ENCODE results near the gene EHD4. TPM values are rescaled to one million over a fixed set of nuclear protein-coding genes. Genes with fewer than 3 reads are reported as not detected.
A peak's percentile ranks its signal among the peaks of the same experiment; 100 is the strongest.

The EHD4 gene
- total and polyA plus RNA-seq, 9 of the 15 experiments (the other 6 are each of a cell fraction or from before 2014, with no cell fraction given) = 0.89 to 10.3 (median 6.4) TPM

- TF ChIP-seq, protein P1, sequence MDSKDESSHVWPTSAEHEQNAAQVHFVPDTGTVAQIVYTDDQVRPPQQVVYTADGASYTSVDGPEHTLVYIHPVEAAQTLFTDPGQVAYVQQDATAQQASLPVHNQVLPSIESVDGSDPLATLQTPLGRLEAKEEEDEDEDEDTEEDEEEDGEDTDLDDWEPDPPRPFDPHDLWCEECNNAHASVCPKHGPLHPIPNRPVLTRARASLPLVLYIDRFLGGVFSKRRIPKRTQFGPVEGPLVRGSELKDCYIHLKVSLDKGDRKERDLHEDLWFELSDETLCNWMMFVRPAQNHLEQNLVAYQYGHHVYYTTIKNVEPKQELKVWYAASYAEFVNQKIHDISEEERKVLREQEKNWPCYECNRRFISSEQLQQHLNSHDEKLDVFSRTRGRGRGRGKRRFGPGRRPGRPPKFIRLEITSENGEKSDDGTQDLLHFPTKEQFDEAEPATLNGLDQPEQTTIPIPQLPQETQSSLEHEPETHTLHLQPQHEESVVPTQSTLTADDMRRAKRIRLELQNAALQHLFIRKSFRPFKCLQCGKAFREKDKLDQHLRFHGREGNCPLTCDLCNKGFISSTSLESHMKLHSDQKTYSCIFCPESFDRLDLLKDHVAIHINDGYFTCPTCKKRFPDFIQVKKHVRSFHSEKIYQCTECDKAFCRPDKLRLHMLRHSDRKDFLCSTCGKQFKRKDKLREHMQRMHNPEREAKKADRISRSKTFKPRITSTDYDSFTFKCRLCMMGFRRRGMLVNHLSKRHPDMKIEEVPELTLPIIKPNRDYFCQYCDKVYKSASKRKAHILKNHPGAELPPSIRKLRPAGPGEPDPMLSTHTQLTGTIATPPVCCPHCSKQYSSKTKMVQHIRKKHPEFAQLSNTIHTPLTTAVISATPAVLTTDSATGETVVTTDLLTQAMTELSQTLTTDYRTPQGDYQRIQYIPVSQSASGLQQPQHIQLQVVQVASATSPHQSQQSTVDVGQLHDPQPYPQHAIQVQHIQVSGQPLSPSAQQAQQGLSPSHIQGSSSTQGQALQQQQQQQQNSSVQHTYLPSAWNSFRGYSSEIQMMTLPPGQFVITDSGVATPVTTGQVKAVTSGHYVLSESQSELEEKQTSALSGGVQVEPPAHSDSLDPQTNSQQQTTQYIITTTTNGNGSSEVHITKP (IDR thresholded peaks at IDR 0.05; ENCODE audit: partially characterized antibody) = peak; percentile 77
- TF ChIP-seq SRF (CRISPR knock-in tag; IDR thresholded peaks at IDR 0.05) (no peak), ZNF780A (CRISPR knock-in tag; IDR thresholded peaks at IDR 0.05) (no peak)
Measured at GRCh38 chr15:41971089-41971894, 1.1 kb downstream of the EHD4 start (continued).

GRCh38 chr15:41970456-41970855, 1.9 kb downstream of the EHD4 start:
- ATAC-seq (no peak), FAIRE-seq (no peak), DNase-seq (ENCODE audit: extremely low read depth in 1 of 4, low spot score in 3 of 4) (no peak)
- BruUV-seq (replicated peaks) = TSS peak; percentile 51
- H3K9me1 ChIP-seq (ENCODE audit: control insufficient read depth, insufficient read depth, low read length) = no peaks in the 10 kb centered on the region
- intact Hi-C loops (cut with micrococcal nuclease) (loop anchor here (5.0 kb wide), 1 partner anchor 478 kb away; the partner anchor contains the start of gene ITPKA), in situ Hi-C loops (cut with MboI) (no loop called here)
- no peak overlapping the region for H3K4me2 ChIP-seq (ENCODE audit: insufficient read depth, low read length)
- WGBS (ENCODE audit: insufficient coverage, low coverage, missing lambda C conversion rate) = 84% methylated on average over 1 of the region's 1 CpG
- ChIA-PET CTCF (ENCODE audit: low intra/inter-chr PET ratio) (no interaction called here), POLR2A (no interaction called here)
- H3K27ac ChIP-seq (ENCODE audit: extremely low read depth, low read depth, low read length) = no peak overlapping the region
- H2AFZ ChIP-seq (ENCODE audit: low read depth, low read length) = no peak overlapping the region
- H3K9ac ChIP-seq (ENCODE audit: insufficient read depth in 1 of 2, low read depth in 2 of 2, low read length in 2 of 2) = no peak overlapping the region
- H3K79me2 ChIP-seq (ENCODE audit: control insufficient read depth, insufficient read depth, low read length) = peaks cover 27% of the 10 kb centered on the region
- no peaks in the 10 kb centered on the region for H3K36me3 ChIP-seq (ENCODE audit: control insufficient read depth, insufficient read depth, low read length)
- peaks cover 17 to 21% of the 10 kb centered on the region in 2 experiments for H3K4me1 ChIP-seq (replicated peaks in 1 of 2; ENCODE audit: control insufficient read depth in 2 of 2, insufficient read depth in 2 of 2, low read length in 2 of 2)
- H3K27me3 ChIP-seq (ENCODE audit: control insufficient read depth in 2 of 2, insufficient read depth in 2 of 2, low read length in 2 of 2) = no peaks in the 10 kb centered on the region
- no peaks in the 10 kb centered on the region for H3K9me3 ChIP-seq (replicated peaks; ENCODE audit: control insufficient read depth, insufficient read depth, low read depth, low read length)
- H4K20me1 ChIP-seq (replicated peaks; ENCODE audit: control insufficient read depth, insufficient read depth, low read length) = peaks cover 17% of the 10 kb centered on the region; the same call in 1 of the 2 replicates
- no peak overlapping the region for H3K4me3 ChIP-seq
- TF ChIP-seq ZFPM2 (CRISPR knock-in tag; IDR thresholded peaks at IDR 0.05) = no peak
- no peak for TF ChIP-seq LARP7 (IDR thresholded peaks at IDR 0.05)
- no peak for TF ChIP-seq POLR2AphosphoS2 (IDR thresholded peaks at IDR 0.05; ENCODE audit: low read length)
- TF ChIP-seq ZSCAN29 (IDR thresholded peaks at IDR 0.05) = no peak
- TF ChIP-seq ZBTB1 (CRISPR knock-in tag; IDR thresholded peaks at IDR 0.05; ENCODE audit: borderline replicate concordance, low read depth) = no peak
- no peak for TF ChIP-seq NFYB (IDR thresholded peaks at IDR 0.05; ENCODE audit: extremely low read depth, insufficient read length)
- TF ChIP-seq ZNF12 (CRISPR knock-in tag; IDR thresholded peaks at IDR 0.05) = no peak
- no peak for TF ChIP-seq ARID4B (CRISPR knock-in tag; IDR thresholded peaks at IDR 0.05)
- no peak for TF ChIP-seq RFX1 (IDR thresholded peaks at IDR 0.05)

Data from K562 (cell line).